GM21576 (cell line): ENCODE measurements around the gene MICOS13.
"Not testable (repeated sequence)": the region's sequence is repeated elsewhere in the genome, so short reads cannot be mapped to it uniquely, and the experiment has no call there.

Experiments used
- ATAC-seq: cut with Tn5 transposase; IDR thresholded peaks from one replicate; pipeline ENCODE4 v1.9.1; 2021; ENCODE audit warnings: mild to moderate bottlenecking, moderate library complexity; ENCODE audit not compliant: unreplicated experiment

MICOS13 gene

DNA sequence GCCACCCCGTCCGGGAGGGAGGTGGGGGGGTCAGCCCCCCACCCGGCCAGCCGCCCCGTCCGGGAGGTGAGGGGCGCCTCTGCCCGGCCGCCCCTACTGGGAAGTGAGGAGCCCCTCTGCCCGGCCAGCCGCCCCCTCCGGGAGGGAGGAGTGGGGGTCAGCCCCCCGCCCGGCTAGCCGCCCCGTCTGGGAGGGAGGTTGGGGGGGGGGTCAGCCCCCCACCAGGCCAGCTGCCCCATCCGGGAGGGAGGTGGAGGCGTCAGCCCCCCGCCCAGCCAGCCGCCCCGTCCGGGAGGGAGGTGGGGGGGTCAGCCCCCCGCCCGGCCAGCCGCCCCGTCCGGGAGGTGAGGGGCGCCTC, 21.7 kb upstream of the MICOS13 start:
- not testable (repeated sequence) for ATAC-seq

DNA sequence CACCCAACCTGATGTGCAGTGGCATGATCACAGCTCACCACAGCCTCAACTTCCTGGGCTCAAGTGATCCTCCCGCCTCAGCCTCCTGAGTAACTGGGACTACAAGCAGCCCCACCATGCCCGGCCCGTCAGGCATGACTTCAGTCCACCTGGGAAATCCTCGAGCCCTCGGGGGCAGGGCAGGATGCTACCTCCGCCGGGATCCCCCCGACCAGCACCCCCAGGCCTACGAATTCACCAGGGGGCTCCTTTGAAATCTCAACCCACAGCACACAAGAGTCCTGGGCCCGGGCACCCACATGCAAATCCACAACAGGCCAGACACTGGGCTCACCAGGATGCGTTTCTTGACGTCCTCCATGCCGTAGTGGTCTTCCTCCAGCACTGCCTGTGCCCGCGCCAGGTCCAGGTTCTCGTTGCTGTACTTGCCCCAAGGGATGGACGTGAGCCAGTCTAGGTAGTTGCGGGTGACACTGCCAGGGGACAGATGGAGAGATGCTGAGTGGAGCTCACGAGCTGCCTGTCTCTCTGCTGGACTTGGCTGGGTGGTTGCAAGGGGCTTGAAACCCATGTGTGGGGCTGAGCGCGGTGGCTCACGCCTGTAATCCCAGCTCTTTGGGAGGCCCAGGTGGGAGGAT, 20.3 kb upstream of the MICOS13 start:
- no peak for ATAC-seq

DNA sequence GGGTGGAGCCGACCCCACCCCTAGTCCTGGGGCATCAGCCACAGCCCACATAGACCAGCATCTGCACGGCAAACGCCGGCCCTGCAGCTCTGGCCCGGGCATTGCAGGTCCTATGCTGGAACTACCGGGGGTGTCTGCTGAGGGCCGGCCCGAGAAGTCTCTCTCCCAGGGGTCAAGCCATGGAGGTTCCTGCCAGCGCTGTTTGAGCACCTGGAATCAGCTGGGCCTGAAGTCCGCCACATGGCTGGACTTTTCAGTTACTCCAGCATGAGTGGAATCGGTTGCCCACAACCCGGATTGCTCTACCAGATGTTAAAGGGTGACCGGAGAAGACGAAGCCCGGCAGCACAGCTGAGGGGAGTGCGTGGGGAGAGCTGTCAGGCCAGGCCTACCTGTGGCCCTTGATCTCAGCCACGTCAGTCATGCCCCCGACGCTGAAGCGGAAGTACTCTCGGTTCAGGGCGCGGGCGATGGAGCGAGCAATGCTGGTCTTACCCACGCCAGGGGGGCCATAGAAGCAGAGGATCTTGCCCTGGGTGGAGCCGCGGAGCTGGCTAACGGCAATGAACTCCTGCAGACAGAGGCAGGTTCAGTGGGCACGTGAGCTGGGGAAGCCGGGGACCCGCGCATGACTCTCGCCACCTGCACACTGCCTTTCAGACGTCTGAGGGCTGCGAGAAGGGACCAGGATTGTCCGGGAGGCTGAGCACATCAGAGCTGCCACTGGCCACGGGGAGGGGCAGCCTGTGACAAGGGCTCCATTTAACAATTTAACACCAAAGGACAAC, 18.5 kb upstream of the MICOS13 start:
- ATAC-seq: no peak

DNA sequence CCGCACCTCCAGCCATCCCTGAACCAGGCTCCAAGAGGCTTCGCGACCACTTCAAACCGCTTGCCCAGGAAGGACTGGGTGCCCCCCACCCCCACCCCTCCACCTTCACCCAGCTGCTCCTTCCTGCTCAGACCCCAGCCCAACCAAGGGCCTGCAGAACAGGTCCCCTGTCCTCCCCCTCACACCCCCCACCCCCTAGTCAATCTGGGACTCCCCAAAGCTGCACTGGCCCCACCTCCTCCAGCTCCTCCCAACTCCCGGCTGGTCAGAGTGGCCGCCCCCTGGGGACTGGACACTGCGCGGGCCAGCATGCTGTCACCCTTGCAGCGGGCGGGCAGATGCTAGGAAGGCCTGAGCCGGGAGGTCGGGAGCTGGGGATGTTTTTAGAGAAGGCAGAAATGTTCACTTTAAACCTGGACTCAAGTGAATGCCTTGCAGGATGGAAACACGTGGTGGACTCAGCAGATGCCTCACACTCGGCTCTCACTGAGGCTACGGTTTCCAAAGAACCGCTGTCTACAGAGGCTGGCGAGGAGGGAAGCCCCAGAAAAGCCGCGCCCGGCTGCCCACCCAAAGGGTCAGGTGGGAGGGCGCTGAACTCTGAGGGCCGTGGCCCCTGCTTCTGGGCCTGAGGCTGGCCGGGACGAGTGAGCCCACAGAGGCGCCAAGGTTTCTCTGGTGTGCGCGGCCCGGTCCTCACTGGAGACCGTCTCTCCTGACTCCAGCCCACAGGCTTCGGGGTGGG, 17.7 kb upstream of the MICOS13 start:
- no peak for ATAC-seq

DNA sequence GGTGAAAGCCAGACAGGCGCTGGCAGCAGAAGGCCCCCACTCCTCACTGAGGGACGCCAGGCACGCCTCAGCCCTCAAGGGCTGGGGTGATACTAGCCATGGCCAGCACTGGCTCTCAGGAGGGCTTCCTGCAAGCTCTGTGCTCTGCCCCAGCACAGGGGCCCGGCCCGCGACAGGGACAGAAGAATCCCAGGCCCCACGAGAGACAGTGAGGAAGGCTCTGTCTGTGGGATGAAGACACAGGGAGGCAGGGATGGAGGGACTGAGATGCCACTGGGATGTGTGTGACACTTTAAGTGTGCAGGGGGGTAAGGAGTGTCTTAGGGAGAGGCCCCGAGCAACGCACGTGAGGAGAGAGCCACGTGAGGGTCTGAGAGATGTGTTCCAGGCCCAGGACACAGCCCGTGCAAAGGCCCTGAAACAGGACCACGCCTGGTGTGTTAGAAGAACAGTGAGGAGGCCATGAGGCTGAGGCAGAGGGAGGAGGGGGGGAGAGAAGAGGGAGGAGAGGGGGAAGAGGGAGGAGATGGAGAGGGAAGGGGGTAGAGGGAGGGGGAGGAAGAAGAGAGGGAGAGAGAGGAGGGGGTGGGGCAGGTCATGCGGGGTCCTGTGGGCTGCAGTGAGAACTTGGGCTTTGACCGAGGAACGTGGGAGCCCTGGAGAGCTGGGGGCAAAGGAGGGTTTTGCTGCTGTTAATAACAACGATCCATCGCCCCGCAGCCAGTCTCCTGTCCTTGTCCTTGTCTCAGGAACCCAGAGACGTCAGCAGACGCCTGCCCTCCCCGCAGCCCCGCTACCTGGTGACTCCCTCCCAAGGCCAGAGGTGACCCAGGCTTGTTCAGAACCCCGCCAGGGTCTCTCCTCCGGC, 16.9 kb upstream of the MICOS13 start:
- no peak for ATAC-seq

- no peak for ATAC-seq
Measured at GRCh38 chr19:5696196-5697021, 16.1 kb upstream of the MICOS13 start.

GRCh38 chr19:5695649-5696195, 15.4 kb upstream of the MICOS13 start:
- ATAC-seq: no peak

DNA sequence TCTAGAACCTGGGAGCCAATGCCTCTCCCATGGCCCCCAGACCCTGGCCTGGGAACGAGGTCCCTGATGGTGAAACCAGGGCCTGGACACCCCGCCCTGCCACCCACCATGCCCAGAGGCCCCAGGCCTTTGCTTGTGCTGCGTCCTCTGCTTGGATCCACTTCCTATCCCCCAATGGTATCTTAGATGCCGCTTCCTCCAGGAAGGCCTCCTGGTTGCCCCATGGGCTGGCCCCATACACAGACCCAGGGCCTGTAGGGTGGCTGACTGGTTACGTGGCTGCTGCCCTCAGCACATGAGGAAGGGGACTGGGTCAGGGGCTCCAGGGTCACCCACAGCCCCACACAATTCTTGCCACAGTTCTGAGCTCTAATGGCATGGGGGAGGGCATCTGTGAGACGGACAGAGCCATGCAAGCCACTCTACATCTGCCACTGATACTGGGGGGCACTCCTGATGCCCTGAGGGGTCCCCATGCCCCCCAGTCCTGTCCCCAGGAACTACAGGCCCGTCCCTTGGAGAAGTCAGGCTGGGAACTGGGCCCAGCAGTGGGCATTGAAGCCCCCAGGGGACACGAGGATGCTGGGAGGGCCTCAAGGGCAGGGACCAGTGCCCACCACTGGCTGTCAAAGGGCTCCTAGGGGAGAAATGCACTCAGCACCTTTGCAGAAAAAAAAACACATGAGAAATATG, 14.8 kb upstream of the MICOS13 start:
- no peak for ATAC-seq

DNA sequence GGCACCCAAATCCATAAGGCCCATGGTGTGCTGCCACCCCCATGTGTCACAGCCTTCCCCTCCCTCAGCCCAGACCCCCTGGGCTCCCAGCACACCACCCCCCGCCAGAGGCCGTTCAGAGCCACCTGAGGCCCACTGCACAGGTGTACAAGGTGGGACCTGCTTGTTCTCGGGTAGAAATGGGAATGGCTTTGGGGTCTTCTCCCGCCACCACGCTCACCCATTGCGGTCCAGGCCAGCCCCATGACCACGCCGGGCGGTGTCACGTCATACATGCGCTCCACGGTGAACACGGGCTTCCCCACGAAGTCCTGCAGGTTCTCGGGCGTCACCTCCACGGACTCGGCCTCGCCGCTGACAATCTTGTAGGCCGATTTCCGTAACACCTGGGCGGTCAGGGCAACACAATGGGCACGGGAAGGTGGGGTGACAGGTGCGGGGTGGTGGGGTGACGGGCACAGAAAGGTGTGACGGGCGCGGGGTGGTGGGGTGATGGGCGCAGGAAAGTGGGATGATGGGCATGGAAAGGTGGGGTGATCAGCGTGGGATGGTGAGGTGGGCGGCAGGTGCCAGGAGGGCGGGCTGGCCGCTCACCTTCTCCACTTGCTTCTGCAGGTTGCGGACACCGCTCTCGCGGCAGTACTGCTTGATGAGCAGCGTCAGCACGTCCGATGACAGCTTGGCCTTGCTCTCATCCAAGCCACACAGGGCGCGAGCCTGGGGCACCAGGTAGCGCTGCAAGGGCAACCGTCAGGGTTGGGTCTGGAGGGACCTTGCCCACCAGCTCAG, 14.0 kb upstream of the MICOS13 start:
- no peak for ATAC-seq

GRCh38 chr19:5693195-5694166, 13.2 kb upstream of the MICOS13 start:
- no peak for ATAC-seq

DNA sequence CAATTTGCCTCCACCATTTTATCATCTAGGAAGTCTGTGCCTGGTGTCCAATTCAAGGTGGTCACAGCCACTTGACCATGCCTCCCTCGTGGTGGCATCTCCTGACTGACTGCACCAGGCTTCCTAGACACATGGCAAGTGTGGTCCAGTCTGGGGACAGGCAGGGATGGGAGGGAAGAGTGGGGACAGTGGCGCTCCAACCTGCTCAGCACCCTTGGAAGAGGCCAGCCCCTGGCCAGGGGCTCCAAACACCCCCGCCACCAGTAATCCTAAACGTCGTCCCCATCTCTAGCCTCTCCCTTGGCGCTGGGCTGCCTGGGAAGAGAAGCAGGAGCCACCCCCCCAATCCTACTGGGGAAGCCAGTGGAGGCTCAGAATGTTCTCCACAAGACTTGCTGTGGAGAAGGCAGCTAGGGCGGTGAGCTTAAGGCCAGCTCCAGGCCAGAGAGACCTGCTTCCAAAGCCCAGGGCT, 12.4 kb upstream of the MICOS13 start:
- no peak for ATAC-seq

- no peak for ATAC-seq
Measured at GRCh38 chr19:5691822-5692722, 11.8 kb upstream of the MICOS13 start.

DNA sequence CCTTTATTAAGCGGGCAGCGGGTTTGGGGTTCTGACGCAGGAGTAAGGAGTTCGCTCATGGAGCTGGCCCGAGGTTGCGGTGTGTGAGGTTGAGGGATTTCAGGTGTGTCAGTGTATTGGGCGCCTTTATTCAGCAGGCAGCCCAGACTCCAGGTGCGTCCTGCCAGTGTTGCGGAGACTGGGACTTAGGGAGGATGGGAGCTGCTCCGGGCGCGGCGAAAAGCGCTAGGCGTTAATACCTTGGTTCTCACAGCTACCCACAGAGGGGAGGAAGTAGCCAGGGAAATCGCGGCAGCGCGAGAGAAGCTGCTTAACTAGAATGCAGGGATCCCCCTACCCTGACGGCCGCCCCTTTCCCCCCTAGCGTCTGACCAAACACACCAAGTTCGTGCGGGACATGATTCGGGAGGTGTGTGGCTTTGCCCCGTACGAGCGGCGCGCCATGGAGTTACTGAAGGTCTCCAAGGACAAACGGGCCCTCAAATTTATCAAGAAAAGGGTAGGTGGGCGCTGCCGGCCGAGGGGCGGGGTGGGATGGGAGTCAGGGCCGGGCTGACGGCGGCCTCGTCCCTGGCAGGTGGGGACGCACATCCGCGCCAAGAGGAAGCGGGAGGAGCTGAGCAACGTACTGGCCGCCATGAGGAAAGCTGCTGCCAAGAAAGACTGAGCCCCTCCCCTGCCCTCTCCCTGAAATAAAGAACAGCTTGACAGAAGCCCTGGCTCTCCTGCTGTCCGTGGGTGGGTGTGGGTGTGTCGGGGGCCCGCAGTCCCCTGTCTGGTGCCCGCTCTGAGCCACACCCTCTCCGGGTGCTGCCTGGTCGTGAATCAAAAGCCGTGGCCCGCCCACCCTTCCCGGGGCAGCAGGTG, 10.9 kb upstream of the MICOS13 start:
- ATAC-seq: no peak

- ATAC-seq: peak; percentile 41
Measured at GRCh38 chr19:5690125-5690954, 10.0 kb upstream of the MICOS13 start, which contains the start of gene RPL36. Gene RPL36, plus strand, starts transcription at chr19:5690295. Its CDS starts 213 bp downstream, at chr19:5690508.
